Measurements from ENCODE around the gene GABRB1.

- no peak for TF ChIP-seq CTCF (IDR thresholded peaks at IDR 0.05)
- TF ChIP-seq JUN (IDR thresholded peaks at IDR 0.05) = no peak
- TF ChIP-seq EP300 (IDR thresholded peaks at IDR 0.05) = no peak
- no peak for TF ChIP-seq POLR2AphosphoS2 (conservative IDR thresholded peaks at IDR 0.05; ENCODE audit: low read length)
- TF ChIP-seq RARB (CRISPR knock-in tag; IDR thresholded peaks at IDR 0.05) = no peak
- no peak for TF ChIP-seq FOSL2 (IDR thresholded peaks at IDR 0.05)
- 0 out of 2 replicates have a peak, but pooled peaks have one; percentile 16 for TF ChIP-seq FOSL2 (CRISPR knock-in tag; IDR thresholded peaks at IDR 0.05)
- TF ChIP-seq CHD4 (IDR thresholded peaks at IDR 0.05; ENCODE audit: borderline replicate concordance) = no peak
- TF ChIP-seq BHLHE40 (IDR thresholded peaks at IDR 0.05; ENCODE audit: low read depth, low read length) = no peak
- no peak for TF ChIP-seq MAFK (IDR thresholded peaks at IDR 0.05; ENCODE audit: partially characterized antibody)
- TF ChIP-seq, protein P1, sequence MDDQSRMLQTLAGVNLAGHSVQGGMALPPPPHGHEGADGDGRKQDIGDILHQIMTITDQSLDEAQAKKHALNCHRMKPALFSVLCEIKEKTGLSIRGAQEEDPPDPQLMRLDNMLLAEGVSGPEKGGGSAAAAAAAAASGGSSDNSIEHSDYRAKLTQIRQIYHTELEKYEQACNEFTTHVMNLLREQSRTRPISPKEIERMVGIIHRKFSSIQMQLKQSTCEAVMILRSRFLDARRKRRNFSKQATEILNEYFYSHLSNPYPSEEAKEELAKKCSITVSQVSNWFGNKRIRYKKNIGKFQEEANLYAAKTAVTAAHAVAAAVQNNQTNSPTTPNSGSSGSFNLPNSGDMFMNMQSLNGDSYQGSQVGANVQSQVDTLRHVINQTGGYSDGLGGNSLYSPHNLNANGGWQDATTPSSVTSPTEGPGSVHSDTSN (IDR thresholded peaks at IDR 0.05) = no peak
- no peak for TF ChIP-seq REST (IDR thresholded peaks at IDR 0.05)
- no peak for TF ChIP-seq POLR2A (IDR thresholded peaks at IDR 0.05; ENCODE audit: low read length)
- no peak for TF ChIP-seq HOXB5 (CRISPR knock-in tag; IDR thresholded peaks at IDR 0.05)
- no peak for TF ChIP-seq KDM1A (IDR thresholded peaks at IDR 0.05; ENCODE audit: low read depth)
Observed at GRCh38 chr4:47287735-47288134, 256.4 kb downstream of the GABRB1 start.
